Spleen (tissue), 7 donors: ENCODE results near the gene ZNRF2.

Experiments
- POLR2AphosphoS5 ChIP-seq, 3 donors: sonication (generic); formaldehyde crosslinking; IDR thresholded peaks; one replicate each; pipeline ENCODE4 v1.5.1; 2017; ENCODE audit warnings: antibody characterized with exemption in 3 of 3
- TF ChIP-seq, protein P1 (sequence below), 11 experiments: fragments of 200-600 bp in 7 of 11; fragments of 450-650 bp in 4 of 11; sonication (generic) in 4 of 11; IDR thresholded peaks in 8 of 11; conservative IDR thresholded peaks in 3 of 11; 1 replicate in 7 of 11; 2 replicates in 4 of 11; pipeline versions ENCODE4 v1.4.0 to v1.8.0; 2016 to 2021; ENCODE audit warnings: antibody characterized with exemption in 11 of 11, inconsistent platforms in 4 of 11, mild to moderate bottlenecking in 1 of 11
- donor health status: DM: no; HTN: no; CAD: no; lungs with moderate emphysema.
- donor health status: DM: no; HTN: no; CAD: no.
- donor health status: DM: no; HTN: no; CAD: no.

DNA sequence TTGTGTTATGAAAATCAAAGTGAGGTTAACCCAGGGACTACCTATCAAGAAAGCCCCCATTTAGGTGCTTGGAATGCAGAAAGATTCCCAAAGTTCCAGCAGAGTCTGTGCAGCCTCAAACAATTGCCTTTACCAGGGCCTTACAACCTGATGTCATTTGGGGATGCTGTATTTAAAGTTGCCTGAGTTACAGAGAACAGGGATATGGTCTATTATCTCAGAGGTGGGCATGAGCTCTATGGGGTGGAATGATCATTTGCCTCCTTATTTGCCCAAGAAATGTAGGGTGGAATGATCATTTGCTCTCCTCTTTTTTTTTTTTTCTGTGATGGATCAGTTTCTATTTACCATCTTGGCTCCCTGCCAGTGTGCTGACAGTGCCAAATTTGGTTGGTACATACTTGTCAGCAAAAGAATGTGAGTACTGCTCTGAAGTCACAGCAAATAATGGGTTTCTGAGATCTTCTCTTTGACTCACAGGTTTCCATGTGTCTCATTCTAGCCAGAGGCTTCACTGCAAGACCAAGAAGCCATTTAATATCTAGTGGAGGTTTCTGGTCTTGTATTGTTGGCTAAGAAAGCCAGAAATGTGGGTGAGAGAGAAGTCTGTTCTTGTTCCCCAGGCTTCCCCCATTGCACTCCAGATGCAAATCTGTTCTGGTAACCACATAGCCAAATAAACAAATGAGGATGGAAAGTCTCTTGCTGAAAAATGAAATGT, 45.5 kb upstream of the ZNRF2 start:
- TF ChIP-seq, protein P1, sequence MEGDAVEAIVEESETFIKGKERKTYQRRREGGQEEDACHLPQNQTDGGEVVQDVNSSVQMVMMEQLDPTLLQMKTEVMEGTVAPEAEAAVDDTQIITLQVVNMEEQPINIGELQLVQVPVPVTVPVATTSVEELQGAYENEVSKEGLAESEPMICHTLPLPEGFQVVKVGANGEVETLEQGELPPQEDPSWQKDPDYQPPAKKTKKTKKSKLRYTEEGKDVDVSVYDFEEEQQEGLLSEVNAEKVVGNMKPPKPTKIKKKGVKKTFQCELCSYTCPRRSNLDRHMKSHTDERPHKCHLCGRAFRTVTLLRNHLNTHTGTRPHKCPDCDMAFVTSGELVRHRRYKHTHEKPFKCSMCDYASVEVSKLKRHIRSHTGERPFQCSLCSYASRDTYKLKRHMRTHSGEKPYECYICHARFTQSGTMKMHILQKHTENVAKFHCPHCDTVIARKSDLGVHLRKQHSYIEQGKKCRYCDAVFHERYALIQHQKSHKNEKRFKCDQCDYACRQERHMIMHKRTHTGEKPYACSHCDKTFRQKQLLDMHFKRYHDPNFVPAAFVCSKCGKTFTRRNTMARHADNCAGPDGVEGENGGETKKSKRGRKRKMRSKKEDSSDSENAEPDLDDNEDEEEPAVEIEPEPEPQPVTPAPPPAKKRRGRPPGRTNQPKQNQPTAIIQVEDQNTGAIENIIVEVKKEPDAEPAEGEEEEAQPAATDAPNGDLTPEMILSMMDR (IDR thresholded peaks at IDR 0.05 in 8 of 11, conservative IDR thresholded peaks at IDR 0.05 in 3 of 11) = no peak
- TF ChIP-seq POLR2AphosphoS5 (IDR thresholded peaks at IDR 0.05) = no peak
